Glutamatergic neuron (in vitro differentiated cells): ENCODE data around the gene GLYATL3. TPM values are rescaled to one million over a fixed set of nuclear protein-coding genes. Genes with fewer than 3 reads are reported as not detected.

Experiments used
- DNase-seq: peaks from one replicate; pipeline ENCODE4 v3.0.0; 2022
- H3K27ac Mint-ChIP-seq: one replicate; pipeline ENCODE4 v1.8.0; 2020; ENCODE audit warnings: mild to moderate bottlenecking, mixed read lengths, inconsistent platforms; ENCODE audit not compliant: unreplicated experiment
- H3K27me3 Mint-ChIP-seq: one replicate; pipeline ENCODE4 v1.8.0; 2020; ENCODE audit warnings: mild to moderate bottlenecking, moderate library complexity, mixed read lengths, inconsistent platforms; ENCODE audit not compliant: unreplicated experiment
- H3K36me3 Mint-ChIP-seq: one replicate; pipeline ENCODE4 v1.8.0; 2020; ENCODE audit warnings: mild to moderate bottlenecking, mixed read lengths, inconsistent platforms; ENCODE audit not compliant: unreplicated experiment
- H3K4me1 Mint-ChIP-seq: one replicate; pipeline ENCODE4 v1.8.0; 2020; ENCODE audit warnings: mild to moderate bottlenecking, low read depth, mixed read lengths, inconsistent platforms; ENCODE audit not compliant: unreplicated experiment
- H3K4me3 Mint-ChIP-seq: one replicate; pipeline ENCODE4 v1.8.0; 2020; ENCODE audit warnings: mild to moderate bottlenecking, mixed read lengths, inconsistent platforms; ENCODE audit not compliant: unreplicated experiment
- H3K9me3 Mint-ChIP-seq: one replicate; pipeline ENCODE4 v1.8.0; 2020; ENCODE audit warnings: mild to moderate bottlenecking, moderate library complexity, mixed read lengths, inconsistent platforms; ENCODE audit not compliant: unreplicated experiment
- CTCF ChIP-seq: fragments of 200-600 bp; sonication (generic); IDR thresholded peaks from one replicate; pipeline ENCODE4 v1.5.0; 2021; ENCODE audit not compliant: partially characterized antibody, unreplicated experiment
- total RNA-seq: library from RNA; stranded (reverse); fragmentation: NEBNext Ultra II Directional; extraction: Animal tissue kit (Norgen Biotek cat#: 25700); gene quantifications from one replicate; pipeline ENCODE4 v1.2.1, GENCODE V29; 2021; ENCODE audit not compliant: unreplicated experiment

The GLYATL3 gene
- total RNA-seq, 1 donor from 2014 or later: not detected

GRCh38 chr6:49519660-49520059 is 19.9 kb downstream of the GLYATL3 start:
- Mint-ChIP-seq H3K4me3 (no peak overlapping the region), H3K9me3 (no peaks in the 10 kb centered on the region), H3K27ac (no peak overlapping the region), H3K4me1 (no peaks in the 10 kb centered on the region), H3K36me3 (no peaks in the 10 kb centered on the region), H3K27me3 (peaks cover 2% of the 10 kb centered on the region)
- TF ChIP-seq CTCF: no peak
- DNase-seq: no peak

GRCh38 chr6:49522710-49523593 is 23.2 kb downstream of the GLYATL3 start:
- DNase-seq: no peak
- no peaks in the 10 kb centered on the region for H3K9me3 Mint-ChIP-seq
- no peaks in the 10 kb centered on the region for H3K36me3 Mint-ChIP-seq
- no peaks in the 10 kb centered on the region for H3K4me1 Mint-ChIP-seq
- no peak for TF ChIP-seq CTCF
- H3K4me3 Mint-ChIP-seq: no peak overlapping the region
- peaks cover 2% of the 10 kb centered on the region for H3K27me3 Mint-ChIP-seq
- H3K27ac Mint-ChIP-seq: no peak overlapping the region

- Mint-ChIP-seq H3K9me3 (no peaks in the 10 kb centered on the region), H3K36me3 (no peaks in the 10 kb centered on the region), H3K4me1 (no peaks in the 10 kb centered on the region), H3K27me3 (peaks cover 2% of the 10 kb centered on the region), H3K27ac (no peak overlapping the region), H3K4me3 (no peak overlapping the region)
- DNase-seq: no peak
- no peak for TF ChIP-seq CTCF
Measured at GRCh38 chr6:49523901-49524300, 24.2 kb downstream of the GLYATL3 start.

- Mint-ChIP-seq H3K9me3 (no peaks in the 10 kb centered on the region), H3K27me3 (peaks cover 2% of the 10 kb centered on the region), H3K4me1 (no peaks in the 10 kb centered on the region), H3K4me3 (no peak overlapping the region), H3K27ac (no peak overlapping the region), H3K36me3 (no peaks in the 10 kb centered on the region)
- TF ChIP-seq CTCF: no peak
- no peak for DNase-seq
Measured at GRCh38 chr6:49524541-49524940, 24.8 kb downstream of the GLYATL3 start.

DNA sequence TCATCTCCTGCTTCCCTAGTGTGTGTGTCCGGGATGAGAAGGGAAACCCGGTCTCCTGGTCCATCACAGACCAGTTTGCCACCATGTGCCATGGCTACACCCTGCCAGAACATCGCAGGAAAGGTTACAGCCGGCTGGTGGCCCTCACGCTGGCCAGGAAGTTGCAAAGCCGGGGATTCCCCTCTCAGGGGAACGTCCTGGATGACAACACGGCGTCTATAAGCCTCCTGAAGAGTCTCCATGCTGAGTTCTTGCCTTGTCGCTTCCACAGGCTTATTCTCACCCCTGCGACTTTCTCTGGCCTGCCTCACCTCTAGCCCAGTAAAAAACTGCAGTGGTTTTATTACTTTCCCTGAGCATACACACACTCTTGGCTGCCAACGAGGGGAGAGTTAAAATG is 26.9 kb downstream of the GLYATL3 start:
- Mint-ChIP-seq H3K9me3 (no peaks in the 10 kb centered on the region), H3K4me1 (no peaks in the 10 kb centered on the region), H3K36me3 (no peaks in the 10 kb centered on the region), H3K27me3 (no peaks in the 10 kb centered on the region), H3K4me3 (no peak overlapping the region), H3K27ac (no peak overlapping the region)
- no peak for TF ChIP-seq CTCF
- DNase-seq: no peak
